Endothelial cell of umbilical vein (primary cell): ENCODE measurements around the gene SLC12A8. TPM values are rescaled to one million over a fixed set of nuclear protein-coding genes. Genes with fewer than 3 reads are reported as not detected.

Experiments
- BruUV-seq: library from RNA; stranded (reverse); fragments of 400-500 nt; replicated peaks from 2 replicates; lab custom pipeline; 2021; lab: Mats Ljungman, UMichigan
- CTCF ChIA-PET: fragments of 300-600, 350-600 bp; sonication (Branson Sonifier 250); formaldehyde crosslinking; loops from one replicate; lab custom pipeline; 2021; ENCODE audit warnings: antibody characterized with exemption, inconsistent platforms; lab: Charles Lee
- POLR2A ChIA-PET: fragments of 300-600, 350-600 bp; sonication (Branson Sonifier 250); formaldehyde crosslinking; loops from one replicate; lab custom pipeline; 2021; ENCODE audit warnings: antibody characterized with exemption, inconsistent platforms; lab: Charles Lee
- DNase-seq: peaks from one replicate; pipeline ENCODE4 v3.0.0-alpha.2; 2011; ENCODE audit warnings: low read depth, low spot score
- FAIRE-seq: peaks from 2 replicates; lab custom pipeline; 2011; peaks lifted over from hg19 to GRCh38; lab: Jason Lieb, UNC
- H2AFZ ChIP-seq: 2 replicates; pipeline ENCODE4 v1.6.0; 2012; ENCODE audit warnings: low read depth, low read length, control low read depth, inconsistent platforms
- H3K27ac ChIP-seq: 2 replicates; pipeline ENCODE4 v1.5.1; 2011; ENCODE audit warnings: low read depth, mild to moderate bottlenecking, control low read depth, low read length, moderate library complexity; ENCODE audit not compliant: insufficient read depth
- H3K27me3 ChIP-seq, 2 experiments: 2 replicates each; pipeline versions ENCODE4 v1.6.0 to v1.6.1; 2011; ENCODE audit warnings: low read length in 2 of 2, mixed read lengths in 1 of 2; ENCODE audit not compliant: control insufficient read depth in 2 of 2, insufficient read depth in 2 of 2
- H3K36me3 ChIP-seq, 2 experiments: 2 replicates in 1 of 2; 3 replicates in 1 of 2; pipeline ENCODE4 v1.5.1; 2011; ENCODE audit warnings: low read length in 2 of 2, mild to moderate bottlenecking in 1 of 2, moderate library complexity in 1 of 2; ENCODE audit not compliant: control insufficient read depth in 2 of 2, insufficient read depth in 2 of 2; ENCODE audit errors: extremely low read depth in 1 of 2
- H3K4me1 ChIP-seq: 3 replicates; pipeline ENCODE4 v1.5.1; 2011; ENCODE audit warnings: mild to moderate bottlenecking, low read length; ENCODE audit not compliant: control insufficient read depth, insufficient read depth; ENCODE audit errors: extremely low read depth
- H3K4me2 ChIP-seq: 2 replicates; pipeline ENCODE4 v1.6.1; 2011; ENCODE audit warnings: low read length, control low read depth, mixed read lengths; ENCODE audit not compliant: insufficient read depth
- H3K4me3 ChIP-seq, 3 experiments: fragments of 200-600 bp in 1 of 3; sonication (generic), shearing (Covaris generic) in 1 of 3; replicated peaks in 1 of 3; 2 replicates each; pipeline ENCODE4 v1.5.1; 2011 to 2016; ENCODE audit warnings: control low read depth in 3 of 3, low read length in 3 of 3, mild to moderate bottlenecking in 2 of 3, inconsistent platforms in 1 of 3, low read depth in 1 of 3, moderate library complexity in 1 of 3; ENCODE audit not compliant: insufficient read depth in 1 of 3
- H3K79me2 ChIP-seq: 2 replicates; pipeline ENCODE4 v1.6.0; 2012; ENCODE audit warnings: low read length, inconsistent platforms; ENCODE audit not compliant: control insufficient read depth, insufficient read depth
- H3K9ac ChIP-seq: replicated peaks from 2 replicates; pipeline ENCODE3; 2011; ENCODE audit warnings: low read length, control low read depth; ENCODE audit not compliant: insufficient read depth; ENCODE audit errors: extremely low read depth
- H3K9me1 ChIP-seq: replicated peaks from 3 replicates; pipeline ENCODE4 v1.6.0; 2011; ENCODE audit warnings: mild to moderate bottlenecking, low read length; ENCODE audit not compliant: control insufficient read depth, insufficient read depth; ENCODE audit errors: extremely low read depth
- H3K9me3 ChIP-seq: replicated peaks from 2 replicates; pipeline ENCODE4 v1.5.1; 2012; ENCODE audit warnings: low read length, inconsistent platforms; ENCODE audit not compliant: control insufficient read depth, insufficient read depth
- H4K20me1 ChIP-seq: replicated peaks from 2 replicates; pipeline ENCODE3; 2011; ENCODE audit warnings: mild to moderate bottlenecking, low read length; ENCODE audit not compliant: control insufficient read depth, insufficient read depth; ENCODE audit errors: extremely low read depth
- CTCF ChIP-seq, 2 donors: IDR thresholded peaks; 1 replicate in 1 of 2; 2 replicates in 1 of 2; pipeline ENCODE4 v1.5.1; 2011; ENCODE audit warnings: low read length in 2 of 2, mild to moderate bottlenecking in 2 of 2, moderate library complexity in 2 of 2, control low read depth in 1 of 2, inconsistent platforms in 1 of 2, low read depth in 1 of 2; ENCODE audit not compliant: insufficient read depth in 1 of 2; ENCODE audit errors: extremely low read depth in 1 of 2
- EZH2 ChIP-seq: IDR thresholded peaks from 2 replicates; pipeline ENCODE4 v1.6.1; 2012; ENCODE audit warnings: borderline replicate concordance, low read depth, mild to moderate bottlenecking, moderate library complexity, low read length, inconsistent platforms; ENCODE audit not compliant: severe bottlenecking
- FOS ChIP-seq: IDR thresholded peaks from 2 replicates; pipeline ENCODE4 v1.6.1; 2011; ENCODE audit warnings: mild to moderate bottlenecking, low read length, moderate library complexity, borderline replicate concordance; ENCODE audit not compliant: insufficient read depth
- GATA2 ChIP-seq: IDR thresholded peaks from 2 replicates; pipeline ENCODE4 v1.7.0; 2011; ENCODE audit warnings: low read depth, mild to moderate bottlenecking, moderate library complexity, mixed read lengths, low read length; ENCODE audit not compliant: insufficient read length, insufficient read depth
- JUN ChIP-seq: IDR thresholded peaks from 2 replicates; pipeline ENCODE4 v1.6.1; 2011; ENCODE audit warnings: borderline replicate concordance, low read depth; ENCODE audit not compliant: insufficient read length, insufficient read depth
- MAX ChIP-seq: IDR thresholded peaks from 2 replicates; pipeline ENCODE4 v1.6.1; 2011; ENCODE audit not compliant: insufficient read depth, insufficient read length
- MYC ChIP-seq: IDR thresholded peaks from one replicate; pipeline ENCODE4 v1.6.1; 2011; ENCODE audit warnings: mild to moderate bottlenecking, low read depth, low read length
- POLR2A ChIP-seq: IDR thresholded peaks from 2 replicates; pipeline ENCODE4 v1.6.1; 2012; ENCODE audit warnings: low read depth, mild to moderate bottlenecking, control low read depth, low read length
- POLR2AphosphoS5 ChIP-seq: IDR thresholded peaks from 2 replicates; pipeline ENCODE4 v1.6.1; 2012; ENCODE audit warnings: low read depth, mild to moderate bottlenecking, control low read depth, low read length, moderate library complexity; ENCODE audit not compliant: insufficient read depth
- dilution Hi-C: fragments of 300-500 bp; cut with MboI; formaldehyde crosslinking; loops from one replicate; pipeline ENCODE4 v1.15.0; 2019; ENCODE audit warnings: low sequenced_read_pairs; ENCODE audit not compliant: extremely low pct_ligation_motif_present
- intact Hi-C: fragments of 100-400 bp; cut with micrococcal nuclease; formaldehyde crosslinking; loops from one replicate; pipeline ENCODE4 v1.10.0; 2022
- polyA plus RNA-seq, 4 experiments: library from polyadenylated mRNA; depleted of rRNA in 3 of 4; stranded (reverse) in 3 of 4; unstranded in 1 of 4; fragments of >200 nt; gene quantifications; 2 replicates each; pipeline versions ENCODE4 v1.2.1 to v1.2.3, GENCODE V29; 2011 to 2012; ENCODE audit warnings: missing spikeins in 1 of 4
- total RNA-seq: library from RNA; stranded (reverse); gene quantifications from 2 replicates; pipeline ENCODE4 v1.2.3, GENCODE V29; 2021

Gene SLC12A8
- total and polyA plus RNA-seq, 2 donors (not counting 3 experiments of a cell fraction or from before 2014, with no cell fraction given), result 0.86 to 0.90 TPM

GRCh38 chr3:125136515-125136914 lies 76.0 kb downstream of the SLC12A8 start:
- H4K20me1 ChIP-seq, result no peaks in the 10 kb centered on the region
- FAIRE-seq, result no peak
- dilution Hi-C loops, result no loop called here
- TF ChIP-seq POLR2AphosphoS5 (no peak), EZH2 (no peak), MYC (no peak), POLR2A (no peak), JUN (no peak), GATA2 (no peak), FOS (no peak), CTCF (IDR thresholded peaks at IDR 0.05; ENCODE audit: extremely low read depth in 1 of 2, insufficient read depth in 1 of 2, low read depth in 1 of 2, low read length in 2 of 2) (no peak), MAX (no peak)
- no peaks in the 10 kb centered on the region for H3K9me3 ChIP-seq
- H3K27me3 ChIP-seq, result no peaks in the 10 kb centered on the region
- no peaks in the 10 kb centered on the region for H3K9me1 ChIP-seq
- no peaks in the 10 kb centered on the region for H3K36me3 ChIP-seq
- no peak for DNase-seq
- intact Hi-C loops, result no loop called here
- H3K4me3 ChIP-seq, result no peak overlapping the region
- BruUV-seq, result no TSS peak
- peaks cover 7% of the 10 kb centered on the region for H3K4me1 ChIP-seq
- H3K27ac ChIP-seq, result no peak overlapping the region
- H3K9ac ChIP-seq, result no peak overlapping the region
- POLR2A ChIA-PET, result no interaction called here
- H2AFZ ChIP-seq, result no peak overlapping the region
- CTCF ChIA-PET, result no interaction called here
- H3K79me2 ChIP-seq, result no peaks in the 10 kb centered on the region
- no peak overlapping the region for H3K4me2 ChIP-seq
